ENCODE results near the gene SLC25A47.
"Not testable (repeated sequence)": the region's sequence is repeated elsewhere in the genome, so short reads cannot be mapped to it uniquely, and the experiment has no call there.

SLC25A47 gene

GRCh38 chr14:100306101-100306997, 16.8 kb upstream of the SLC25A47 start, which contains the start of gene SLC25A29:
Gene SLC25A29 (minus strand): TSS chr14:100306444. CDS start chr14:100306232, 212 bp downstream.
- DNase-seq = peak; percentile 80 to 95

DNA sequence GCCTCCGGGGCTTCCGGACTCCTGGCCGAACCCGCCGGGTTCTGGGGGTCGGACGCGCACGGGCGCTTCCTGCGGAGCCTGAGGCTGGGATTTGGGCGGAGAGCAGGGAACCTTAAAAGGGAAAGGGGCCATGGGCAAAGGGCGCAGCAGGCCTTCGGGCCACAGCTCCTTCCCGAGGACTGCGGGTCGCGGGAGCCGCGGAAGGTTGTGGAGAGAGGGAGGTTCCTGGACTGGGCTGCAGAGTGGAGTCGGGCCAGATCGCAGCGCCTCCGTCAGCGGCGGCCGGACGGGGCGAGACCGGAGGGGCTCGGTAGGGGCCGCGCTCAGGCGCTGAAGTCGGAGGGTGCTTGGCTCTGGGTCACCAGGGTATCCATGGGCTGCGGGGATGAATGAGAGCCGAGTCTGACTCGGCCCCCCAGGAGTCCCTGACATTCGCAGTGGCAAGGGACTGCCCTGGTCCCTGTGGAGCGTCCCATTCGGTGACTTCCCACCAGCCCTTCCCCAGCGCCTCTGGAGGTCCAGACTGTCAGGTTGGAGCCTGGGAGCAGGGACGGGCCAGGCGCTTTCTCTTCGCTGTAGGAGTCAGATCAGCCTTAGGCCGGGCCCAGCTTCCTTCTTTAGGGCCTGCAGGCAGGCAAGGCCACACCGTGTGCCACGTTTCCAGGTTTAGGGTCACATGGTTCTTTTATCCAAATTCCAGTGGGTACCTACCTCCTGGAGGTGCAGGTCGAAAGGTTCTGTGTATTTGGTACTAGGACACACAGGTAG, 16.0 kb upstream of the SLC25A47 start:
- DNase-seq = no peak

- no peak for DNase-seq
Measured at GRCh38 chr14:100307766-100308426, 15.2 kb upstream of the SLC25A47 start.

DNA sequence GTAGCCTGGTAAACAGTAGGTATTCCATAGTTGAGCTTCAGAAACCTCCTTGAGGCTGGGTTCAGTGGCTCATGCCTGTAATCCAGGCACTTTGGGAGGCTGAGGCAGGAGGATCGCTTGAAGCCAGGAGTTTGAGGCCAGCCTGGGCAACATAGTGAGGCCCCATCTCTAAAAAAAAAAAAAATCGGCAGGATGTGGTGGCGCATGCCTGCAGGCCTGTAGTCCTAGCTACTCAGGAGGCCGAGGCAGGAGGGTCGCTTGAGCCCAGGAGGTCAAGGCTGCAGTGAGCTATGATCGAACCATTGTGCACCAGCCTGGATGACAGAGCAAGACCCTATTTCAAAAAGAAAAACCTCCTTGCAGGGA, 14.7 kb upstream of the SLC25A47 start:
- not testable (repeated sequence) for DNase-seq

- DNase-seq = no peak
Measured at GRCh38 chr14:100309028-100309737, 14.0 kb upstream of the SLC25A47 start.

DNA sequence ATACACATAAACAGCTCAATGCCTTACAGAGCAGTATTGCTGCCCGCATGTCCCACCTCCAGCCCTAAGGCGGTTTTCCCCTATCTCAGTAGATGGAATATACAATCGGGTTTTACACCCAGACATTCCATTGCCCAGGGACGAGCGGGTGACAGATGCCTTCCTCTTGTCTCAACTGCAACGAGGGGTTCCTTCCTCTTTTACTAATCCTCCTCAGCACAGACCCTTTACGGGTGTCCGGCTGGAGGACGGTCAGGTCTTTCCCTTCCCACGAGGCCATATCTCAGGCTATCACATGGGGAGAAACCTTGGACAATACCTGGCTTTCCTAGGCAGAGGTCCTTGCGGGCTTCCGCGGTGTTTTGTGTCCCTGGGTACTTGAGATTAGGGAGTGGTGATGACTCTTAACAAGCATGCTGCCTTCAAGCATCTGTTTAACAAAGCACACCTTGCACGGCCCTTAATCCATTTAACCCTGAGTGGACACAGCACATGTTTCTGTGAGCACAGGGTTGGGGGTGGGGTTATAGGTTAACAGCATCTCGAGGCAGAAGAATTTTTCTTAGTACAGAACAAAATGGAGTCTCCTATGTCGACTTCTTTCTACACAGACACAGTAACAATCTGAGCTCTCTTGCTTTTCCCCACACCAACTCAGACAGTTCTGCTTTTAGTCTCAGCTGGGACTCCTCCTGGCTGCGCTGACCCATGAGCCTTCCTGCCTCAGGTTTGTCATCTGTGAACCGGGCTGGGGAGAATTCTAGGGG, 10.8 kb upstream of the SLC25A47 start:
- DNase-seq = not testable (repeated sequence)

DNA sequence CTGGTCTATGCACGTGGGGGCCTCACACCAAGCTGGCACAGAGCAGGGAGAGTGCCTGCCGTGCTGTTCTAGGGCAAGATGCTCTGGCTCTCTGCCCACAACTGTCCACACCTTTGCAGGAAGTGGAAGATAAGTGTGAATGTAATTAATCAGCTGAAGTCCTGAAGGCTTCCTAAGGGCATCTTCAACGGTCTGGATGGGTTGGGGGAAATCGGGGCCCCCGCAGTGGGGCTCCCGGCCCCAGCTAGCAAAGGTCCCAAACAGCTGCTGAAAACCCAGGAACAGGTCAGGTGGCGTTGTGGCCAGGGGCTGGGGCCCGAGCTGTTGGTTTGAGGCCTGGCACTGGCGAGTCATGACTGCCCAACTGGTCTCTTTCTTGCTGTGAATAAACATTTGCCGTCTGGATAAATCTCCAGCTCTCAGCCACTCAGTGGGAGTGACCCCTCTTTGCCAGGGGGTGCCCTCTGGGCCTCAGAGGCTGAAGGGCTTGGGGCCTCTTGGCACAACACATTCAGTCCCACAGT, 10.2 kb upstream of the SLC25A47 start:
- DNase-seq = no peak

DNA sequence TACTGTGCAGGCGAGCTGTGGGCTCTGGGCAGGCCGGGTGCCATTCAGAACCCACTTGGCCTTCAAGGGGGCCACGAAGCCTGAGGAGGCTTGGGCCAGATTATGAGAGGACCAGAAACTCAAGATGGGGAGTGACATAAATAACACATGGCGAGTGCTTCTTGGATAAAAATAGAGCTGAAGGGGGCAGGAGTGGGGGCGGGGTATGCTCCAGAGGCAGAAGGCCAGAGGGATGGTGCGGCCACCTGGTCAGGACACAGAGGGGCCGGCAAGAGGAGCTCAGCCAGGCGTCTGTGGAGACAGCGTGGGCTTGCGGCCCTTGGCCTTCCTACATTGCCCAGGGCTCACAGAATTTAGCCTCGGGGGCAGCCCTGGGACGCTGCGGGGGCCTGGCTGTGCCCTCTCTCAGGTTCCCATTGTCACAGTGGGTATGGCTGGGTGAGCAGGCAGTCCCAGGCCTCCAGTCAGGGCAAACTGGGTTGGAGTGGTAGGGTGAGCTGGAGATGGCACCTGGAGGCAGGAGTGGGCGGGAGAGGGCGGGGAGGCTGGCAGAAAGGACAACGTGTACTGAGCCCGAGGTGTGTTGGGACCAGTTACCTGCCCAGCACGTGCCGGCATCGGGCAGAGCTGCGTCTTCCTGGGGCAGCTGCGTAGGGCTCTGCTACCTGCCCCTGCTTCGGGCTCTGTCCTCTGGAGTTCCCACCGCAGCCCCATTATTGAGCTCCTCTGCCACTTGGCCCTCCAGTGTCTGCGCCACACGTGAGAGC, 9.5 kb upstream of the SLC25A47 start:
- DNase-seq = no peak

DNA sequence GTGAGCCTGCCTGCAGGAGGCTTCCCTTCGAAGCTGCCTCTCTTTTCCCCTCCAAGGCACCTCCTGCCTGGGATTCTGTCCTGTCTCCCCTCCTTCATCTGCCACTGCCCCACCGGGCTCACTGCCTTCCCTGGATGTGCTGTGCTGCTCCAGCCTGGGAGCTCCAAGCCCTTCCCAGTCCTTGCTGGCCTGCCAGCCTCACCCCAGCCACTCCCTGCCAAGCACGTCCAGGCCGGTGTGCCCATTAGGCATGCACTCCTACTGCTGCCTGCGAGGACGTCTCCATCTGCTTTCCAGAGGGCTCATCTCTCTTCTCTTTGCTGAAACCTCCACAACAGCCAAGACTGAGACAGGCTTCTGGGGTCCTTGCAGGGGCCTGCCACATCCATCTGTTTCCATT, 8.4 kb upstream of the SLC25A47 start:
- no peak for DNase-seq

GRCh38 chr14:100317389-100317788, 5.8 kb upstream of the SLC25A47 start:
- no peak for DNase-seq

- no peak for DNase-seq
Measured at GRCh38 chr14:100317912-100318808, 5.0 kb upstream of the SLC25A47 start.

GRCh38 chr14:100320157-100320856, 2.8 kb upstream of the SLC25A47 start:
- DNase-seq = no peak

DNA sequence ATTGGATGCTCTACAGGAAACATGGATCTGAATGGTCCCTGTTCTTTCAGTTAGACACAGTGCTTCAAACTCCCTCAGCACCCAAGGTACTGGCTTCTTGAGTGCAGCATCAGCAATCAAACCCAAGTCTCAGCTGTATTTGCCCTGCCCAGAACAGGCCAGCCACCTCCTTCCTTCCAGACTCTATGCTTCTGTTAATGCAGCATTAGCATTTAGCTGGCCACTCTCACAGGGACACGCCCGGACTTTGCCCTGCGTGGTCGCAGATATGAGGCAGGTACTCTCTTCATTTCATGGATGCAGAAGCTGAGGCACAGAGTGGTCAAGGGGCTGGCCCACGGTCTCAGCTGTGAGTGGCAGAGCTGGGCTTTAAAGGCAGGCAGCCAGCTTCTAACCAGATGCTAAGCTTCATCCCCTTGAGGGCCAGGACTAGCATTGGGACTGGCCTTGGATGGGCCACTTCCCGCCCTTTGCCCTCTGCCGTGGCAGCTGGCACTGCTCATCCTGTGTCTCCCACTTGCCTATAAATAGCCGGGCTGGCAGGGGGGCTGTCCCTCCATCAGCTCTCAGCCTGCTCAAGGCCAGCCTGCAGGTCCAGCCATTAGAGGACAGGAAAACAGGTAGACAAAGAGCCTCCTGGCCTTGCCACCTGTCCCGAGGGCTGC, 1.5 kb upstream of the SLC25A47 start:
- DNase-seq = no peak

GRCh38 chr14:100322138-100322957, 791 bp upstream of the SLC25A47 start:
- no peak for DNase-seq

DNA sequence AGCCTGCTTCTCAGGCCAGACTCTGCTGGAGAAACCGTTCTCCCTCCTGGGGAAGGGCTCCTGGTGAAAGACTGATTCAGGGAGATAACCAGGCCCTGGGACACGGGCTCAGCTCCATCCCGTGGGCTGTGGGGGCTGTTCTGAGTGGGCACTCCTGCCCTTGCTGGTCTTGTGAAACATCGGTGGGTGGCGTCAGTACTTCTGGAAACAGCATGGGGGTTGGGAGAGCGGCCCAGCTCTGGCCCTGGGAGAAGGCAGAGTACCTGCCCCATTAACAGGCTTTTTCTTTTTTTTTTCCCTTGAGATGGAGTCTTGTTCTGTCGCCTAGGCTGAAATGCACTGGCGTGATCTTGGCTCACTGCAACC, 786 bp downstream of the SLC25A47 start:
- no peak for DNase-seq

DNA sequence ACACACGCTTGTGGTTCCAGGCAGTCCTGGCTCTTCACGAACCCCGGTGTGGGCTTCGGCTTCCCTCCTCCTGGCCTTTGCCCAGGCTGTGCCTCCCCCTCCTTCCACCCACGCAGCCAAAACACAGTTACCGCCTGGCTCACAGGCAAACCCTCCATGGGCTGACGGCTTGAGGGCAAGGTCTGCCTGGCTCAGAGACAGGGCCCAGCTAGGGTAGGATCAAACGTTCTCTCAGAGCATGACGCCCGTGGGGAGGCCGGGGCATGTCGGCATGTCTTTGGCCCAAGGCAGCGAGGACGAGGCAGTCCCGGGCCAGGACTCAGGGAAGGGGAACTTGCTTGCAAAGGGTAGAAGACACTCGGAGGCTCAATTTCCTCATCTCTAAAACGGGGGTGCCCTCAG, 2.1 kb downstream of the SLC25A47 start:
- no peak for DNase-seq

DNA sequence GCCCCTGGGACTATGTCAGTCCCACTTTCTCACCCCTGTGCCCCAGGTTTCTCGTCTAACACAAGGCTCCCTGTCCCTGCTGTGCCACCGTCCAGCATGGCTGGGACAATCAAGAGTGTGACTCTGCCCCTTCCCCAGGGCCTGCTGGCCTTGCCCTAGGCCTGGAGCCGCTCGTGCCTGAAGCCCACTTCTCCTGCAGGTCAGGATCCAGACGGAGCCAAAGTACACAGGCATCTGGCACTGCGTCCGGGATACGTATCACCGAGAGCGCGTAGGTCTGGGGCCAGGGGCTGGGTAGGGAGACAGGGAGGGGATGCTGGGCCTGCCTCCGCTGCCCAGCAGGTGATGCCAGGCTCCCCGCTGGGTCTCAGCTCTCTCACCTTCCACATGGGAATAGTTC, 2.8 kb downstream of the SLC25A47 start:
- DNase-seq = no peak

- DNase-seq = no peak
Measured at GRCh38 chr14:100327128-100327527, 4.0 kb downstream of the SLC25A47 start.

Data from NCI-H446 (cell line).